Calu3 (cell line): ENCODE results near the gene MDH1. TPM values are rescaled to one million over a fixed set of nuclear protein-coding genes. Genes with fewer than 3 reads are reported as not detected.
"Not testable (repeated sequence)": the region's sequence is repeated elsewhere in the genome, so short reads cannot be mapped to it uniquely, and the experiment has no call there.

ENCODE experiments used
- BruUV-seq: library from RNA; stranded (reverse); fragments of 400-500 nt; replicated peaks from 2 replicates; lab custom pipeline; 2021; lab: Mats Ljungman, UMichigan
- CTCF ChIA-PET: fragments of 300-600 bp; sonication (Branson Sonifier 250); formaldehyde crosslinking; loops from one replicate; lab custom pipeline; 2022; ENCODE audit warnings: antibody characterized with exemption; lab: Charles Lee
- DNase-seq: peaks from one replicate; pipeline ENCODE4 v3.0.0; 2022
- H3K27ac Mint-ChIP-seq: one replicate; pipeline ENCODE4 v1.8.0; 2022; ENCODE audit warnings: mixed read lengths; ENCODE audit not compliant: unreplicated experiment
- H3K27me3 Mint-ChIP-seq: one replicate; pipeline ENCODE4 v1.8.0; 2022; ENCODE audit warnings: mixed read lengths; ENCODE audit not compliant: unreplicated experiment
- H3K36me3 Mint-ChIP-seq: one replicate; pipeline ENCODE4 v1.8.0; 2022; ENCODE audit warnings: mild to moderate bottlenecking, moderate library complexity, mixed read lengths; ENCODE audit not compliant: insufficient read depth, unreplicated experiment
- H3K4me1 Mint-ChIP-seq: one replicate; pipeline ENCODE4 v1.8.0; 2022; ENCODE audit warnings: mild to moderate bottlenecking, low read depth, mixed read lengths; ENCODE audit not compliant: unreplicated experiment
- H3K4me3 Mint-ChIP-seq: one replicate; pipeline ENCODE4 v1.8.0; 2022; ENCODE audit warnings: mild to moderate bottlenecking, low read depth, moderate library complexity, mixed read lengths; ENCODE audit not compliant: unreplicated experiment
- H3K9me3 Mint-ChIP-seq: one replicate; pipeline ENCODE4 v1.8.0; 2022; ENCODE audit warnings: low read depth, mixed read lengths; ENCODE audit not compliant: unreplicated experiment
- CTCF ChIP-seq: fragments of 200-600 bp; IDR thresholded peaks from one replicate; pipeline ENCODE4 v1.8.0; 2022; ENCODE audit warnings: antibody characterized with exemption; ENCODE audit not compliant: unreplicated experiment
- intact Hi-C: fragments of 100-400 bp; cut with micrococcal nuclease; formaldehyde crosslinking; loops from one replicate; pipeline ENCODE4 v1.10.0; 2022; ENCODE audit not compliant: unreplicated experiment
- total RNA-seq: library from RNA; stranded (reverse); gene quantifications from 2 replicates; pipeline ENCODE4 v1.2.3, GENCODE V29; 2022

MDH1 gene
- total RNA-seq, 1 experiment from 2014 or later = 154 TPM

DNA sequence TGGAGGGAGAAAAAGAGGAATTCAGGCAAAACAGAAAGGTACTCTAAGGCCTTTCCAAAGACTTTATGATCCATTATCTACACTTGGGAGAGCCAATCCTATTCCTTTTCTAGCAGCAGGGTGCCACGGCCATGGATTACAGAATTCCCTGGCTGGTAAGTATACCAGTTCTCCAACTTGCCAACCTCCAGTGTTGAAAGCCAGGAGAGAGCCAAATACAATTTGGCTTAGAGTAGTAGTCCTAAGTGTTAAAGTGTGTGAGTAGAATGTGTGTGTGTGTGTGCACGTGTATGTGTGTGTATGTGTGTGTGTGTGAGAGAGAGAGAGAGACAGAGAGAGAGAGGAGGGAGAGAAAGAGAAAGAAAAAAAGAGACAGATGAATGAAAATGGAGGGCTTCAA is 43.7 kb upstream of the MDH1 start:
- no peak overlapping the region for H3K27ac Mint-ChIP-seq
- BruUV-seq = no TSS peak
- no peaks in the 10 kb centered on the region for H3K4me1 Mint-ChIP-seq
- no peak overlapping the region for H3K4me3 Mint-ChIP-seq
- no peak for TF ChIP-seq CTCF
- H3K27me3 Mint-ChIP-seq = no peaks in the 10 kb centered on the region
- intact Hi-C loops = no loop called here
- H3K36me3 Mint-ChIP-seq = no peaks in the 10 kb centered on the region
- no peak for DNase-seq
- H3K9me3 Mint-ChIP-seq = no peaks in the 10 kb centered on the region
- CTCF ChIA-PET = no interaction called here

GRCh38 chr2:63553049-63553448 is 35.7 kb upstream of the MDH1 start:
- intact Hi-C loops = no loop called here
- DNase-seq = no peak
- H3K4me1 Mint-ChIP-seq = peaks cover 29% of the 10 kb centered on the region
- CTCF ChIA-PET = no interaction called here
- H3K4me3 Mint-ChIP-seq = no peak overlapping the region
- no TSS peak for BruUV-seq
- H3K9me3 Mint-ChIP-seq = peaks cover 5% of the 10 kb centered on the region
- H3K27me3 Mint-ChIP-seq = no peaks in the 10 kb centered on the region
- H3K36me3 Mint-ChIP-seq = no peaks in the 10 kb centered on the region
- TF ChIP-seq CTCF = no peak
- no peak overlapping the region for H3K27ac Mint-ChIP-seq

DNA sequence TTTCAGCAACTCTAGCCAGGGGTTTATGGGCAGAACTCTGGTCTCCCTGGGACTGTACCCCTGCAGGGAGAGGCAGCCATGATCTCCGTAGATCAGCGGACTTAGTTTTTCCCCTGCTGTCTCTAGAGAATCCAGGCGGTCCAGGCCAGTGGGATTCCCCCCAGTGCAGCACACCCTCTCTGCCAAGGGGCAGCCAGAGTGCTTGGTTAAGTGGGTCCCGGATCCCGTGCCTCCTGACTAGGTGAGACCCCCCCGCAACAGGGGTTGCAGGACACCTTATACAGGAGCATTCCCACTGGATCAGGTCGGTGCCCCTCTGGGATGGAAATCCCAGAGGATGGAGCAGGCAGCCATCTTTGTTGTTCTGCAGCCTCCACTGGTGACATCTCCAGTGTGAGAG is 33.5 kb upstream of the MDH1 start:
- Mint-ChIP-seq H3K4me1 (peaks cover 29% of the 10 kb centered on the region), H3K27me3 (no peaks in the 10 kb centered on the region), H3K4me3 (no peak overlapping the region), H3K9me3 (peaks cover 5% of the 10 kb centered on the region), H3K27ac (no peak overlapping the region), H3K36me3 (no peaks in the 10 kb centered on the region)
- no TSS peak for BruUV-seq
- TF ChIP-seq CTCF = no peak
- CTCF ChIA-PET = no interaction called here
- no peak for DNase-seq
- intact Hi-C loops = no loop called here

DNA sequence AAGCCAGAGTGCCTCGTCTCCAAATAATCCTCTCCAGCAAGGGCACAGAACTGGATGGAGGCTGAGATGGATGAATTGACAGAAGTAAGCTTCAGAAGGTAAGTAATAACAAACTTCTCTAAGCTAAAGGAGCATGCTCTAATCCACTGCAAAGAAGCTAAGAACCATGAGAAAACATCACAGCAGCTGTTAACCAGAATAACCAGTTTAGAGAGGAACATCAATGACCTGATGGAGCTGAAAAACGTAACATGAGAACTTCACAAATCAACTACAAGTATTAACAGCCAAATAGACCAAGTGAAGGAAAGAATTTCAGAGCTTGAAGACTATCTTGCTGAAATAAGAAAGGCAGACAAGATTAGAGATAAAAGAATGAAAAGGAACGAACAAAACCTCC is 32.8 kb upstream of the MDH1 start:
- TF ChIP-seq CTCF = no peak
- Mint-ChIP-seq H3K36me3 (no peaks in the 10 kb centered on the region), H3K27me3 (no peaks in the 10 kb centered on the region), H3K27ac (no peak overlapping the region), H3K4me3 (no peak overlapping the region), H3K4me1 (peaks cover 23% of the 10 kb centered on the region), H3K9me3 (peaks cover 5% of the 10 kb centered on the region)
- no peak for DNase-seq
- BruUV-seq = no TSS peak
- CTCF ChIA-PET = no interaction called here
- intact Hi-C loops = no loop called here

DNA sequence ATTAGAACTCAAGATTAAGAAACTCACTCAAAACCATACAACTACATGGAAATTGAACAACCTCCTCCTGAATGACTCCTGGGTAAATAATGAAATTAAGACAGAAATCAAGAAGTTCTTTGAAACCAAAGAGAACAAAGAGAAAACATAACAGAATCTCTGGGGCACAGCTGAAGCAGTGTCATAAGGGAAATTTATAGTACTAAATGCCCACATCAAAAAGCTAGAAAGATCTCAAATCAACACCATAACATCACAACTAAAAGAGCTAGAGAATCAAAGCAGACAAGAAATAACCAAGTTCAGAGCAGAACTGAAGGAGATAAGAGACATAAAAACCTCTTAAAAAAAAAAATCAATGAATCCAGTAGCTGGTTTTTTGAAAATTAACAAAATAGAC is 30.9 kb upstream of the MDH1 start:
- Mint-ChIP-seq H3K27ac (peak overlapping the region; percentile 5), H3K4me1 (peaks cover 21% of the 10 kb centered on the region)
- H3K4me3 Mint-ChIP-seq, CTCF ChIA-PET, H3K27me3 Mint-ChIP-seq, DNase-seq, H3K36me3 Mint-ChIP-seq, BruUV-seq, H3K9me3 Mint-ChIP-seq, intact Hi-C loops: not testable (repeated sequence)

GRCh38 chr2:63558922-63559321 is 29.8 kb upstream of the MDH1 start:
- peaks cover 14% of the 10 kb centered on the region for H3K4me1 Mint-ChIP-seq
- H3K36me3 Mint-ChIP-seq, H3K9me3 Mint-ChIP-seq, H3K27me3 Mint-ChIP-seq, DNase-seq, intact Hi-C loops, H3K27ac Mint-ChIP-seq, CTCF ChIA-PET, H3K4me3 Mint-ChIP-seq, BruUV-seq: not testable (repeated sequence)
